A549 (cell line): ENCODE results near the gene MIA2.

ENCODE experiments used
- CHD2 ChIP-seq: fragments of 150-350 bp; IDR thresholded peaks from 2 replicates; pipeline ENCODE4 v1.6.1; 2014; ENCODE audit warnings: low read length; ENCODE audit not compliant: partially characterized antibody
- HDAC2 ChIP-seq: fragments of 200-600 bp; sonication (generic); IDR thresholded peaks from 2 replicates; pipeline ENCODE4 v1.6.1; 2016
- NFE2L2 ChIP-seq: fragments of 150-350 bp; conservative IDR thresholded peaks from 2 replicates; pipeline ENCODE4 v1.6.1; 2014; ENCODE audit warnings: low read length
- POLR2AphosphoS2 ChIP-seq: conservative IDR thresholded peaks from 2 replicates; pipeline ENCODE4 v1.6.1; 2012; ENCODE audit warnings: low read length, improper control_type of control experiment, inconsistent platforms
- RAD21 ChIP-seq, 2 experiments: fragments of >200 bp in 1 of 2; sonication (Bioruptor Twin) in 1 of 2; formaldehyde crosslinking in 1 of 2; IDR thresholded peaks in 1 of 2; conservative IDR thresholded peaks in 1 of 2; 2 replicates in 1 of 2; 3 replicates in 1 of 2; pipeline ENCODE4 v1.6.1; 2012 to 2018; ENCODE audit warnings: inconsistent platforms in 1 of 2
- TP53 ChIP-seq: fragments of 250-450 bp; sonication (Bioruptor Pico); IDR thresholded peaks from 2 replicates; pipeline ENCODE4 v1.5.0; 2021; ENCODE audit warnings: mild to moderate bottlenecking, moderate library complexity
- TF ChIP-seq, protein P1 (sequence below): fragments of >200 bp; sonication (Bioruptor Twin); formaldehyde crosslinking; IDR thresholded peaks from 3 replicates; pipeline ENCODE4 v1.5.1; 2016
- TF ChIP-seq, protein P2 (sequence below): IDR thresholded peaks from 2 replicates; pipeline ENCODE4 v1.6.1; 2012

DNA sequence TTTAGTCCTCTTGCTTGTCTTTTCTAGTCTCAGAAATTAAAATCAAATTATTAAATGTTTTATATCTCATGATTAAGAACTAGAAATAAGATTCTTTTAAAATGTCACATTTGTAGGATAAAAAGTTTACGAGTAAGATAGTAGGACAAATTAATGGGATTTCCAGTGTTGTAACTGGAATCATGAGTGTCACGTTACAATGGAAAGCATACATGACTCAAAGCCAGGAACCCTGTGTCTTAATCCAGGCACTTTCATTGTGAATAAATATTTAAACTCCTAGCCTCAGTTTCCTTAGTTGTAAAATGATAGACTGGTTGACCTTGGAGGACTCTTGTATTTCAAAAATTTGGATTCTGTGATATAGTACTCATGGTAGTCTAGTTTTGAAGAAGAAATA, 84.9 kb downstream of the MIA2 start:
- no peak for TF ChIP-seq RAD21 (conservative IDR thresholded peaks at IDR 0.05 in 1 of 2, IDR thresholded peaks at IDR 0.05 in 1 of 2)
- TF ChIP-seq, protein P1, sequence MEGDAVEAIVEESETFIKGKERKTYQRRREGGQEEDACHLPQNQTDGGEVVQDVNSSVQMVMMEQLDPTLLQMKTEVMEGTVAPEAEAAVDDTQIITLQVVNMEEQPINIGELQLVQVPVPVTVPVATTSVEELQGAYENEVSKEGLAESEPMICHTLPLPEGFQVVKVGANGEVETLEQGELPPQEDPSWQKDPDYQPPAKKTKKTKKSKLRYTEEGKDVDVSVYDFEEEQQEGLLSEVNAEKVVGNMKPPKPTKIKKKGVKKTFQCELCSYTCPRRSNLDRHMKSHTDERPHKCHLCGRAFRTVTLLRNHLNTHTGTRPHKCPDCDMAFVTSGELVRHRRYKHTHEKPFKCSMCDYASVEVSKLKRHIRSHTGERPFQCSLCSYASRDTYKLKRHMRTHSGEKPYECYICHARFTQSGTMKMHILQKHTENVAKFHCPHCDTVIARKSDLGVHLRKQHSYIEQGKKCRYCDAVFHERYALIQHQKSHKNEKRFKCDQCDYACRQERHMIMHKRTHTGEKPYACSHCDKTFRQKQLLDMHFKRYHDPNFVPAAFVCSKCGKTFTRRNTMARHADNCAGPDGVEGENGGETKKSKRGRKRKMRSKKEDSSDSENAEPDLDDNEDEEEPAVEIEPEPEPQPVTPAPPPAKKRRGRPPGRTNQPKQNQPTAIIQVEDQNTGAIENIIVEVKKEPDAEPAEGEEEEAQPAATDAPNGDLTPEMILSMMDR = no peak
- TF ChIP-seq, protein P2, sequence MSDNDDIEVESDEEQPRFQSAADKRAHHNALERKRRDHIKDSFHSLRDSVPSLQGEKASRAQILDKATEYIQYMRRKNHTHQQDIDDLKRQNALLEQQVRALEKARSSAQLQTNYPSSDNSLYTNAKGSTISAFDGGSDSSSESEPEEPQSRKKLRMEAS = no peak
- TF ChIP-seq POLR2AphosphoS2 = no peak
- TF ChIP-seq HDAC2 = no peak
- TF ChIP-seq CHD2 = no peak
- no peak for TF ChIP-seq NFE2L2
- no peak for TF ChIP-seq TP53
